Stimulated activated CD4-positive, alpha-beta T cell treated with anti-CD3 and anti-CD28 coated beads, Interleukin-1b, Interleukin-23, amount 100 ng/mL, for 1 hour (primary cell): Measurements from ENCODE around the gene ADAMTS16.

Experiments
- DNase-seq, 2 donors: peaks; one replicate each; pipeline ENCODE4 v3.0.0-alpha.2; 2020; ENCODE audit warnings: low read depth in 2 of 2

The ADAMTS16 gene

GRCh38 chr5:5344051-5344571 is 204.0 kb downstream of the ADAMTS16 start:
- DNase-seq: no peak

- DNase-seq: no peak
Measured at GRCh38 chr5:5344606-5345005, 204.5 kb downstream of the ADAMTS16 start.

GRCh38 chr5:5347442-5347841 is 207.3 kb downstream of the ADAMTS16 start:
- DNase-seq: no peak

GRCh38 chr5:5348135-5348534 is 208.0 kb downstream of the ADAMTS16 start:
- no peak for DNase-seq

GRCh38 chr5:5348576-5348975 is 208.4 kb downstream of the ADAMTS16 start:
- DNase-seq: no peak

GRCh38 chr5:5350101-5350500 is 210.0 kb downstream of the ADAMTS16 start:
- DNase-seq: no peak

- DNase-seq: no peak
Measured at GRCh38 chr5:5351288-5351979, 211.3 kb downstream of the ADAMTS16 start.

- no peak for DNase-seq
Measured at GRCh38 chr5:5352675-5353074, 212.5 kb downstream of the ADAMTS16 start.

- no peak for DNase-seq
Measured at GRCh38 chr5:5353681-5354080, 213.6 kb downstream of the ADAMTS16 start.

GRCh38 chr5:5356765-5357164 is 216.6 kb downstream of the ADAMTS16 start:
- no peak for DNase-seq

- no peak for DNase-seq
Measured at GRCh38 chr5:5359618-5360017, 219.5 kb downstream of the ADAMTS16 start.

- no peak for DNase-seq
Measured at GRCh38 chr5:5360363-5360940, 220.3 kb downstream of the ADAMTS16 start.

GRCh38 chr5:5360941-5361520 is 220.9 kb downstream of the ADAMTS16 start:
- no peak for DNase-seq

- no peak for DNase-seq
Measured at GRCh38 chr5:5363045-5363444, 222.9 kb downstream of the ADAMTS16 start.

- DNase-seq: no peak
Measured at GRCh38 chr5:5364932-5365331, 224.8 kb downstream of the ADAMTS16 start.

- no peak for DNase-seq
Measured at GRCh38 chr5:5367739-5368138, 227.6 kb downstream of the ADAMTS16 start.

GRCh38 chr5:5369051-5369605 is 229.0 kb downstream of the ADAMTS16 start:
- no peak for DNase-seq
